B cell (primary cell): ENCODE results near the gene GLCCI1. TPM values are rescaled to one million over a fixed set of nuclear protein-coding genes. Genes with fewer than 3 reads are reported as not detected.

Experiments
- ATAC-seq: fragments of 200-7000 bp; cut with Tn5 transposase; one replicate; pipeline ENCODE4 v1.10.0; 2021; ENCODE audit warnings: low read depth, mild to moderate bottlenecking, moderate number of reproducible peaks, moderate library complexity
- CTCF ChIA-PET: fragments of 350-600 bp; sonication (Branson Sonifier 250); formaldehyde crosslinking; loops from one replicate; lab custom pipeline; 2021; ENCODE audit warnings: antibody characterized with exemption, inconsistent platforms; lab: Charles Lee
- POLR2A ChIA-PET: fragments of 350-600 bp; sonication (Branson Sonifier 250); formaldehyde crosslinking; loops from one replicate; lab custom pipeline; 2021; ENCODE audit warnings: antibody characterized with exemption; lab: Charles Lee
- DNase-seq: peaks from one replicate; pipeline ENCODE4 v3.0.0; 2013
- H2AFZ ChIP-seq: 2 replicates; pipeline ENCODE4 v1.6.1; 2012; ENCODE audit warnings: mild to moderate bottlenecking, low read depth, low read length; ENCODE audit not compliant: insufficient read depth, poor library complexity, severe bottlenecking
- H3K27ac ChIP-seq, 2 donors: 1 replicate in 1 of 2; 2 replicates in 1 of 2; pipeline ENCODE4 v1.5.1; 2012 to 2013; ENCODE audit warnings: low read length in 2 of 2, mild to moderate bottlenecking in 2 of 2, moderate library complexity in 1 of 2
- H3K27me3 ChIP-seq, 4 experiments: fragments of 200-600 bp in 1 of 4; sonication (generic) in 1 of 4; replicated peaks in 1 of 4; 1 replicate in 2 of 4; 2 replicates in 2 of 4; pipeline versions ENCODE4 v1.6.1 to v1.7.0; 2013 to 2016; ENCODE audit warnings: low read length in 3 of 4, mild to moderate bottlenecking in 2 of 4, mixed read lengths in 1 of 4, moderate library complexity in 1 of 4; ENCODE audit not compliant: insufficient read depth in 4 of 4, control insufficient read depth in 3 of 4; ENCODE audit errors: control extremely low read depth in 1 of 4
- H3K36me3 ChIP-seq, 2 experiments: replicated peaks in 1 of 2; 1 replicate in 1 of 2; 2 replicates in 1 of 2; pipeline versions ENCODE4 v1.6.1 to v1.7.1; 2013; ENCODE audit warnings: low read length in 1 of 2; ENCODE audit not compliant: insufficient read depth in 2 of 2, control insufficient read depth in 1 of 2; ENCODE audit errors: control extremely low read depth in 1 of 2, extremely low read depth in 1 of 2
- H3K4me1 ChIP-seq, 2 donors: fragments of 200-600 bp in 1 of 2; sonication (generic) in 1 of 2; 1 replicate in 1 of 2; 2 replicates in 1 of 2; pipeline versions ENCODE4 v1.5.1 to v1.6.1; 2013 to 2017; ENCODE audit warnings: low read length in 2 of 2; ENCODE audit not compliant: control insufficient read depth in 2 of 2, insufficient read depth in 2 of 2
- H3K4me2 ChIP-seq: replicated peaks from 2 replicates; pipeline ENCODE3; 2012; ENCODE audit warnings: mild to moderate bottlenecking, low read depth, low read length; ENCODE audit not compliant: poor library complexity, severe bottlenecking
- H3K4me3 ChIP-seq, 5 experiments: fragments of 200-600 bp in 1 of 5; sonication (generic) in 1 of 5; 1 replicate in 3 of 5; 2 replicates in 2 of 5; pipeline versions ENCODE4 v1.5.1 to v1.7.0; 2011 to 2016; ENCODE audit warnings: low read length in 4 of 5, mild to moderate bottlenecking in 4 of 5, low read depth in 2 of 5, control low read depth in 1 of 5, moderate library complexity in 1 of 5; ENCODE audit not compliant: insufficient read depth in 1 of 5; ENCODE audit errors: control extremely low read depth in 1 of 5, extremely low read depth in 1 of 5
- H3K79me2 ChIP-seq: fragments of 200-600 bp; sonication (generic); one replicate; pipeline ENCODE4 v1.6.0; 2016; ENCODE audit warnings: low read length; ENCODE audit not compliant: control insufficient read depth, insufficient read depth
- H3K9ac ChIP-seq: fragments of 200-600 bp; sonication (generic); 2 replicates; pipeline ENCODE4 v1.6.1; 2017; ENCODE audit warnings: mild to moderate bottlenecking, low read length, moderate library complexity
- H3K9me3 ChIP-seq, 3 donors: one replicate each; pipeline versions ENCODE4 v1.6.1 to v1.7.1; 2013; ENCODE audit warnings: low read length in 2 of 3; ENCODE audit not compliant: control insufficient read depth in 2 of 3, insufficient read depth in 1 of 3; ENCODE audit errors: control extremely low read depth in 1 of 3
- H4K20me1 ChIP-seq: 2 replicates; pipeline ENCODE4 v1.6.0; 2012; ENCODE audit warnings: mild to moderate bottlenecking, low read length; ENCODE audit not compliant: insufficient read depth, control insufficient read depth, poor library complexity, severe bottlenecking
- H3K27ac Mint-ChIP-seq: one replicate; pipeline ENCODE4 v1.8.0; 2021; ENCODE audit warnings: mixed read lengths
- H3K27me3 Mint-ChIP-seq: one replicate; pipeline ENCODE4 v1.8.0; 2021; ENCODE audit warnings: mixed read lengths
- H3K4me1 Mint-ChIP-seq: one replicate; pipeline ENCODE4 v1.8.0; 2021; ENCODE audit warnings: mixed read lengths
- H3K4me3 Mint-ChIP-seq: one replicate; pipeline ENCODE4 v1.8.0; 2021; ENCODE audit warnings: mixed read lengths
- H3K9me3 Mint-ChIP-seq: one replicate; pipeline ENCODE4 v1.8.0; 2022; ENCODE audit warnings: mixed read lengths; ENCODE audit not compliant: insufficient read depth
- CTCF ChIP-seq: fragments of 200-600 bp; IDR thresholded peaks from one replicate; pipeline ENCODE4 v1.8.0; 2022; ENCODE audit warnings: antibody characterized with exemption, mild to moderate bottlenecking
- EZH2 ChIP-seq: IDR thresholded peaks from 2 replicates; pipeline ENCODE4 v1.6.1; 2012; ENCODE audit warnings: borderline replicate concordance, low read depth, mild to moderate bottlenecking, moderate library complexity, low read length; ENCODE audit not compliant: insufficient read depth, poor library complexity, severe bottlenecking
- WGBS: methylation state at CpG from one replicate; pipeline ENCODE4 v1.1.5; 2013; ENCODE audit warnings: missing lambda C conversion rate; ENCODE audit not compliant: insufficient coverage; 5-methylcytosine and 5-hydroxymethylcytosine counted together
- intact Hi-C: fragments of 100-400 bp; cut with micrococcal nuclease; formaldehyde crosslinking; loops from one replicate; pipeline ENCODE4 v1.10.0; 2022
- polyA plus RNA-seq: library from polyadenylated mRNA; depleted of rRNA; stranded (reverse); fragments of >200 nt; gene quantifications from 2 replicates; pipeline ENCODE4 v1.2.3, GENCODE V29; 2012
- total RNA-seq, 2 donors: library from RNA; stranded (reverse); fragments of 120-200 nt in 1 of 2; gene quantifications; 1 replicate in 1 of 2; 2 replicates in 1 of 2; pipeline versions ENCODE4 v1.2.3 to v1.2.4, GENCODE V29; 2013 to 2022

GLCCI1 gene
- total and polyA plus RNA-seq, 2 donors (not counting 1 experiment from before 2014, with no cell fraction given) = 17.7 to 50.3 TPM

DNA sequence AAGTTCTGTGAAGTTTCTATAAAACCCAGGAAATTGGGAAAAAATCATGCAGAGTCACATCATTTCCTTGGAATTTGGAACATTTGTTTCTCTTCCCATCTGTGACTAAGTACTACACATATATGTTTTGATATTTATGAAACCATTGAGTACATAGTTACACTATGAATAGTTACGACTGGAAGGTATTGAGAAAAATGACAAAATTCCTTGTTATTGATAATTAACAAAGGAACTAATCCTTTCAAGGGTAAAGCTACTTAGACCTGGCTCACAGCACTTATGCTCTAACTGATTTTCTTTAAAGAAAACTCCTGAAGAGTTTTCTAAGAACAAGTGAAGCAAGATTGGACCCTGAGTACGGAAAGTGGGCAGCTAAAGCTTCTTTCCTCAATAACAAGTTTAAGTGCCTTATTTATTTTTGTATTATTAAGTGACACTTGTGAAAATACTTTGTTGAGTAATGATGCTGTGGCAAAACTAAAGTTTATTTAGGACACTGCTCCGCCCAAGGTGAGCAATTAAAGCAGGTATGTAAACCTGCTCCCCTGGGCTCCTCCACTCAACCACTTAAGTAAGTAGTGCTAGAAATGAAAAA is 12.0 kb upstream of the GLCCI1 start:
- Histone ChIP-seq H3K27ac (no peak overlapping the region), H3K4me2 (no peak overlapping the region), H2AFZ (no peak overlapping the region), H3K79me2 (no peaks in the 10 kb centered on the region), H3K36me3 (peaks cover 0 to 1% of the 10 kb centered on the region in 2 experiments), H3K4me1 (no peaks in the 10 kb centered on the region), H3K27me3 (no peaks in the 10 kb centered on the region), H3K9ac (no peak overlapping the region), H3K9me3 (no peaks in the 10 kb centered on the region), H4K20me1 (no peaks in the 10 kb centered on the region), H3K4me3 (no peak overlapping the region)
- DNase-seq = no peak
- POLR2A ChIA-PET = no interaction called here
- Mint-ChIP-seq H3K4me3 (no peak overlapping the region), H3K27ac (no peak overlapping the region), H3K27me3 (no peaks in the 10 kb centered on the region), H3K9me3 (no peaks in the 10 kb centered on the region), H3K4me1 (no peaks in the 10 kb centered on the region)
- WGBS = no CpG with 5 or more reads among the region's 3 CpGs
- intact Hi-C loops = no loop called here
- ATAC-seq = no peak
- TF ChIP-seq CTCF (no peak), EZH2 (no peak)
- CTCF ChIA-PET = no interaction called here

GRCh38 chr7:7957513-7957912 is 11.1 kb upstream of the GLCCI1 start:
- H3K4me3 ChIP-seq = no peak overlapping the region
- H3K27me3 ChIP-seq = no peaks in the 10 kb centered on the region
- intact Hi-C loops = no loop called here
- no CpG with 5 or more reads among the region's 2 CpGs for WGBS
- no peaks in the 10 kb centered on the region for H3K9me3 Mint-ChIP-seq
- H3K27ac Mint-ChIP-seq = no peak overlapping the region
- no peak overlapping the region for H3K9ac ChIP-seq
- no peak overlapping the region for H3K27ac ChIP-seq
- H3K79me2 ChIP-seq = no peaks in the 10 kb centered on the region
- no peak overlapping the region for H2AFZ ChIP-seq
- CTCF ChIA-PET = interaction anchor here (0.7 kb wide), 1 partner anchor 289 kb away, joined by 3 read pairs; no protein-coding TSS in a partner anchor
- H3K4me2 ChIP-seq = no peak overlapping the region
- no peaks in the 10 kb centered on the region for H3K9me3 ChIP-seq
- H3K4me1 ChIP-seq = no peaks in the 10 kb centered on the region
- H3K36me3 ChIP-seq = peaks cover 0 to 1% of the 10 kb centered on the region in 2 experiments
- no peak for DNase-seq
- POLR2A ChIA-PET = no interaction called here
- no peak for TF ChIP-seq EZH2
- no peak for TF ChIP-seq CTCF
- no peak for ATAC-seq
- H3K4me3 Mint-ChIP-seq = no peak overlapping the region
- no peaks in the 10 kb centered on the region for H3K27me3 Mint-ChIP-seq
- no peaks in the 10 kb centered on the region for H4K20me1 ChIP-seq
- H3K4me1 Mint-ChIP-seq = no peaks in the 10 kb centered on the region
